WTC11 (cell line): Measurements from ENCODE around the gene NSMCE3. TPM values are rescaled to one million over a fixed set of nuclear protein-coding genes. Genes with fewer than 3 reads are reported as not detected.

ENCODE experiments used
- ATAC-seq: fragments of 200-7000 bp; cut with Tn5 transposase; 2 replicates; pipeline ENCODE4 v1.10.0; 2021; ENCODE audit warnings: mild to moderate bottlenecking, moderate library complexity
- CTCF ChIA-PET: fragments of 300-600 bp; sonication (Branson Sonifier 250); formaldehyde crosslinking; loops from one replicate; lab custom pipeline; 2021; ENCODE audit warnings: antibody characterized with exemption; lab: Charles Lee
- POLR2A ChIA-PET: fragments of 350-600 bp; sonication (Branson Sonifier 250); formaldehyde crosslinking; loops from one replicate; lab custom pipeline; 2021; ENCODE audit warnings: antibody characterized with exemption; lab: Charles Lee
- DNase-seq: peaks from one replicate; pipeline ENCODE4 v3.0.0; 2021; ENCODE audit warnings: low spot score
- H3K27ac Mint-ChIP-seq: 2 replicates; pipeline ENCODE4 v1.8.0; 2021; ENCODE audit warnings: mixed read lengths
- H3K27me3 Mint-ChIP-seq: 2 replicates; pipeline ENCODE4 v1.8.0; 2021; ENCODE audit warnings: low read depth, mild to moderate bottlenecking, moderate library complexity, mixed read lengths
- H3K36me3 Mint-ChIP-seq: 2 replicates; pipeline ENCODE4 v1.8.0; 2021; ENCODE audit warnings: mixed read lengths
- H3K4me1 Mint-ChIP-seq: 2 replicates; pipeline ENCODE4 v1.8.0; 2022; ENCODE audit warnings: mixed read lengths
- H3K4me3 Mint-ChIP-seq: 2 replicates; pipeline ENCODE4 v1.8.0; 2021; ENCODE audit warnings: mild to moderate bottlenecking, moderate library complexity, mixed read lengths
- H3K9me3 Mint-ChIP-seq: 2 replicates; pipeline ENCODE4 v1.8.0; 2021; ENCODE audit warnings: mixed read lengths
- ATF2 ChIP-seq: sonication (generic); formaldehyde crosslinking; IDR thresholded peaks from 2 replicates; pipeline ENCODE4 v1.8.1; 2022; ENCODE audit warnings: low read depth, missing genetic modification reagents, borderline replicate concordance
- ATF3 ChIP-seq: sonication (generic); formaldehyde crosslinking; conservative IDR thresholded peaks from 2 replicates; pipeline ENCODE4 v1.8.1; 2022; ENCODE audit warnings: mild to moderate bottlenecking, missing genetic modification reagents
- EMX1 ChIP-seq: fragments of 250-450 bp; sonication (Bioruptor Pico); IDR thresholded peaks from 2 replicates; pipeline ENCODE4 v1.8.0; 2021; ENCODE audit warnings: mild to moderate bottlenecking
- ERG ChIP-seq: fragments of 250-450 bp; sonication (Bioruptor Pico); IDR thresholded peaks from 2 replicates; pipeline ENCODE4 v1.8.0; 2021; ENCODE audit warnings: mild to moderate bottlenecking
- ETV6 ChIP-seq: sonication (generic); formaldehyde crosslinking; IDR thresholded peaks from 2 replicates; pipeline ENCODE4 v1.8.1; 2022; ENCODE audit warnings: mild to moderate bottlenecking, missing genetic modification reagents
- FOXP4 ChIP-seq: sonication (generic); formaldehyde crosslinking; IDR thresholded peaks from 2 replicates; pipeline ENCODE4 v1.8.0; 2022; ENCODE audit warnings: mild to moderate bottlenecking, missing genetic modification reagents
- HMGA2 ChIP-seq: fragments of 250-450 bp; sonication (Bioruptor Pico); IDR thresholded peaks from 2 replicates; pipeline ENCODE4 v1.4.0; 2021; ENCODE audit warnings: mild to moderate bottlenecking, moderate library complexity
- JAZF1 ChIP-seq: fragments of 250-450 bp; sonication (Bioruptor Pico); IDR thresholded peaks from 2 replicates; pipeline ENCODE4 v1.9.0; 2021; ENCODE audit warnings: moderate library complexity, mild to moderate bottlenecking, inconsistent platforms
- NFE2L1 ChIP-seq: sonication (generic); formaldehyde crosslinking; IDR thresholded peaks from 2 replicates; pipeline ENCODE4 v1.8.1; 2023; ENCODE audit warnings: missing genetic modification reagents
- NFYB ChIP-seq: sonication (generic); formaldehyde crosslinking; conservative IDR thresholded peaks from 2 replicates; pipeline ENCODE4 v1.8.0; 2022; ENCODE audit warnings: low read depth, missing genetic modification reagents
- OVOL2 ChIP-seq: fragments of 250-450 bp; sonication (Bioruptor Pico); IDR thresholded peaks from 2 replicates; pipeline ENCODE4 v1.9.0; 2021; ENCODE audit warnings: mild to moderate bottlenecking, borderline replicate concordance
- PRRX2 ChIP-seq: fragments of 250-450 bp; sonication (Bioruptor Pico); IDR thresholded peaks from 2 replicates; pipeline ENCODE4 v1.8.0; 2021; ENCODE audit warnings: mild to moderate bottlenecking
- SMAD3 ChIP-seq: sonication (generic); formaldehyde crosslinking; IDR thresholded peaks from 2 replicates; pipeline ENCODE4 v1.8.0; 2022; ENCODE audit warnings: missing genetic modification reagents, mild to moderate bottlenecking, borderline replicate concordance
- SMAD4 ChIP-seq: sonication (generic); formaldehyde crosslinking; IDR thresholded peaks from 2 replicates; pipeline ENCODE4 v1.8.0; 2022; ENCODE audit warnings: mild to moderate bottlenecking, missing genetic modification reagents
- TCF7 ChIP-seq: sonication (generic); formaldehyde crosslinking; IDR thresholded peaks from 2 replicates; pipeline ENCODE4 v1.8.0; 2022; ENCODE audit warnings: mild to moderate bottlenecking, low read depth, missing genetic modification reagents, moderate library complexity
- TEAD1 ChIP-seq: sonication (generic); formaldehyde crosslinking; IDR thresholded peaks from 2 replicates; pipeline ENCODE4 v1.8.0; 2022; ENCODE audit warnings: mild to moderate bottlenecking, missing genetic modification reagents
- TP53 ChIP-seq: sonication (generic); formaldehyde crosslinking; IDR thresholded peaks from 2 replicates; pipeline ENCODE4 v1.8.1; 2023; ENCODE audit warnings: mild to moderate bottlenecking, missing genetic modification reagents
- ZNF219 ChIP-seq: sonication (generic); formaldehyde crosslinking; IDR thresholded peaks from 2 replicates; pipeline ENCODE4 v1.8.0; 2023; ENCODE audit warnings: missing genetic modification reagents, mild to moderate bottlenecking, borderline replicate concordance
- ZNF671 ChIP-seq: fragments of 250-450 bp; sonication (Bioruptor Pico); IDR thresholded peaks from 2 replicates; pipeline ENCODE4 v1.8.0; 2021; ENCODE audit warnings: mild to moderate bottlenecking
- total RNA-seq: library from RNA; stranded (reverse); gene quantifications from 3 replicates; pipeline ENCODE4 v1.2.3, GENCODE V29; 2021

Gene NSMCE3
- total RNA-seq, 1 experiment from 2014 or later = 6.6 TPM

- DNase-seq (no peak), ATAC-seq (no peak)
- Mint-ChIP-seq H3K27me3 (no peaks in the 10 kb centered on the region; the same call in 1 of the 2 replicates), H3K36me3 (no peaks in the 10 kb centered on the region), H3K27ac (no peak overlapping the region), H3K9me3 (peaks cover 4% of the 10 kb centered on the region), H3K4me3 (no peak overlapping the region), H3K4me1 (no peaks in the 10 kb centered on the region)
- ChIA-PET POLR2A (no interaction called here), CTCF (no interaction called here)
- TF ChIP-seq OVOL2 (no peak), EMX1 (CRISPR knock-in tag) (no peak), SMAD3 (CRISPR knock-in tag) (no peak), TCF7 (CRISPR knock-in tag) (no peak), ERG (no peak), TEAD1 (no peak), JAZF1 (CRISPR knock-in tag) (no peak), ATF3 (no peak), ZNF219 (CRISPR knock-in tag) (no peak), SMAD4 (CRISPR knock-in tag) (no peak), ATF2 (CRISPR knock-in tag) (no peak)
These were observed 30.2 kb upstream of the NSMCE3 start for GRCh38 chr15:29299784-29300183.

GRCh38 chr15:29299331-29299730 is 29.7 kb upstream of the NSMCE3 start:
- Mint-ChIP-seq H3K27ac (no peak overlapping the region), H3K36me3 (no peaks in the 10 kb centered on the region), H3K27me3 (no peaks in the 10 kb centered on the region; the same call in 1 of the 2 replicates), H3K9me3 (peaks cover 4% of the 10 kb centered on the region), H3K4me1 (no peaks in the 10 kb centered on the region), H3K4me3 (no peak overlapping the region)
- POLR2A ChIA-PET = no interaction called here
- CTCF ChIA-PET = no interaction called here
- TF ChIP-seq ERG (no peak), SMAD3 (CRISPR knock-in tag) (no peak), EMX1 (CRISPR knock-in tag) (no peak), HMGA2 (CRISPR knock-in tag) (no peak), ZNF671 (no peak), ETV6 (CRISPR knock-in tag) (no peak), TP53 (CRISPR knock-in tag) (no peak), NFYB (no peak), PRRX2 (CRISPR knock-in tag) (no peak), NFE2L1 (CRISPR knock-in tag) (no peak), FOXP4 (CRISPR knock-in tag) (no peak)
- no peak for ATAC-seq
- DNase-seq = no peak
